Trophoblast cell (in vitro differentiated cells and primary cell): ENCODE measurements around the gene OR6C68.
"Not testable (repeated sequence)": the region's sequence is repeated elsewhere in the genome, so short reads cannot be mapped to it uniquely, and the experiment has no call there.

Experiments used
- DNase-seq, 2 donors: peaks; one replicate each; pipeline ENCODE4 v3.0.0-alpha.2; 2016
- H2AFZ ChIP-seq: 2 replicates; pipeline ENCODE4 v1.6.1; 2013; ENCODE audit warnings: low read length, moderate library complexity, mild to moderate bottlenecking; ENCODE audit not compliant: insufficient read depth, poor library complexity
- H2AK5ac ChIP-seq: 2 replicates; pipeline ENCODE4 v1.6.1; 2013; ENCODE audit warnings: mild to moderate bottlenecking, low read length
- H2BK120ac ChIP-seq: 2 replicates; pipeline ENCODE4 v1.6.1; 2013; ENCODE audit warnings: low read length, mild to moderate bottlenecking, moderate library complexity; ENCODE audit not compliant: insufficient read depth, poor library complexity
- H2BK12ac ChIP-seq: 2 replicates; pipeline ENCODE4 v1.6.1; 2013; ENCODE audit warnings: mild to moderate bottlenecking, low read length, moderate library complexity
- H2BK5ac ChIP-seq: 2 replicates; pipeline ENCODE4 v1.6.1; 2013; ENCODE audit warnings: low read length, low read depth, moderate library complexity, mild to moderate bottlenecking; ENCODE audit not compliant: poor library complexity
- H3K14ac ChIP-seq: 2 replicates; pipeline ENCODE4 v1.6.1; 2013; ENCODE audit warnings: mild to moderate bottlenecking, low read length
- H3K18ac ChIP-seq: 2 replicates; pipeline ENCODE4 v1.6.1; 2013; ENCODE audit warnings: mild to moderate bottlenecking, low read length
- H3K23ac ChIP-seq: 2 replicates; pipeline ENCODE4 v1.6.1; 2013; ENCODE audit warnings: low read length
- H3K27ac ChIP-seq: 2 replicates; pipeline ENCODE4 v1.5.1; 2013; ENCODE audit warnings: low read depth, mild to moderate bottlenecking, inconsistent platforms, low read length, moderate library complexity
- H3K27me3 ChIP-seq: 2 replicates; pipeline ENCODE4 v1.6.1; 2013; ENCODE audit warnings: inconsistent platforms, mild to moderate bottlenecking, low read length, moderate library complexity; ENCODE audit not compliant: insufficient read depth
- H3K36me3 ChIP-seq, 2 experiments: 1 replicate in 1 of 2; 2 replicates in 1 of 2; pipeline ENCODE4 v1.6.1; 2013; ENCODE audit warnings: low read length in 2 of 2, mild to moderate bottlenecking in 2 of 2, moderate library complexity in 1 of 2; ENCODE audit not compliant: insufficient read depth in 2 of 2, control insufficient read depth in 1 of 2
- H3K4ac ChIP-seq: 2 replicates; pipeline ENCODE4 v1.6.1; 2013; ENCODE audit warnings: low read depth, mild to moderate bottlenecking, low read length, moderate library complexity
- H3K4me1 ChIP-seq, 2 experiments: 1 replicate in 1 of 2; 2 replicates in 1 of 2; pipeline ENCODE4 v1.6.1; 2013; ENCODE audit warnings: low read length in 2 of 2, mild to moderate bottlenecking in 2 of 2, moderate library complexity in 1 of 2; ENCODE audit not compliant: insufficient read depth in 2 of 2, control insufficient read depth in 1 of 2
- H3K4me2 ChIP-seq: 2 replicates; pipeline ENCODE4 v1.6.1; 2013; ENCODE audit warnings: inconsistent platforms, mild to moderate bottlenecking, low read length, moderate library complexity
- H3K4me3 ChIP-seq: 2 replicates; pipeline ENCODE4 v1.5.1; 2013; ENCODE audit warnings: mild to moderate bottlenecking, low read depth, low read length, inconsistent platforms
- H3K79me1 ChIP-seq: one replicate; pipeline ENCODE4 v1.6.1; 2013; ENCODE audit warnings: low read length
- H3K79me2 ChIP-seq: 2 replicates; pipeline ENCODE4 v1.6.1; 2013; ENCODE audit warnings: low read length, mild to moderate bottlenecking; ENCODE audit not compliant: control insufficient read depth, insufficient read depth, poor library complexity
- H3K9ac ChIP-seq: 2 replicates; pipeline ENCODE4 v1.6.1; 2013; ENCODE audit warnings: mild to moderate bottlenecking, low read length
- H3K9me3 ChIP-seq: 2 replicates; pipeline ENCODE4 v1.6.1; 2013; ENCODE audit warnings: low read depth, mild to moderate bottlenecking, control low read depth, inconsistent platforms, low read length; ENCODE audit not compliant: insufficient read depth
- H4K12ac ChIP-seq: 2 replicates; pipeline ENCODE4 v1.6.1; 2013; ENCODE audit warnings: low read depth, mild to moderate bottlenecking, low read length, moderate library complexity
- H4K8ac ChIP-seq: 2 replicates; pipeline ENCODE4 v1.6.1; 2013; ENCODE audit warnings: low read depth, mild to moderate bottlenecking, low read length, moderate library complexity
- H4K91ac ChIP-seq: one replicate; pipeline ENCODE4 v1.6.1; 2013; ENCODE audit warnings: low read depth, mild to moderate bottlenecking, low read length, moderate library complexity
- WGBS: extraction: QIAGEN DNeasy Blood & Tissue Kit; methylation state at CpG from one replicate; pipeline ENCODE4 v1.1.7; 2013; ENCODE audit warnings: missing lambda C conversion rate; ENCODE audit not compliant: insufficient read length, insufficient coverage; ENCODE audit errors: extremely low coverage; 5-methylcytosine and 5-hydroxymethylcytosine counted together

Gene OR6C68

GRCh38 chr12:55448825-55449224 is 43.4 kb upstream of the OR6C68 start:
- H3K23ac ChIP-seq: no peak overlapping the region
- H4K8ac ChIP-seq: no peak overlapping the region
- no peaks in the 10 kb centered on the region for H3K9me3 ChIP-seq
- H3K27ac ChIP-seq: no peak overlapping the region
- no peak overlapping the region for H2AK5ac ChIP-seq
- no peaks in the 10 kb centered on the region for H3K27me3 ChIP-seq
- no peak overlapping the region for H2AFZ ChIP-seq
- H3K4me2 ChIP-seq: no peak overlapping the region
- no peak for DNase-seq
- H4K12ac ChIP-seq: no peak overlapping the region
- no peak overlapping the region for H3K4me3 ChIP-seq
- no peak overlapping the region for H2BK12ac ChIP-seq
- no peak overlapping the region for H2BK120ac ChIP-seq
- H3K79me2 ChIP-seq: no peaks in the 10 kb centered on the region
- no peaks in the 10 kb centered on the region for H3K36me3 ChIP-seq
- H3K9ac ChIP-seq: no peak overlapping the region
- H3K14ac ChIP-seq: no peak overlapping the region
- no peaks in the 10 kb centered on the region for H3K79me1 ChIP-seq
- H2BK5ac ChIP-seq: no peak overlapping the region
- H3K4ac ChIP-seq: no peak overlapping the region
- no peaks in the 10 kb centered on the region for H3K4me1 ChIP-seq
- no peak overlapping the region for H3K18ac ChIP-seq
- no peak overlapping the region for H4K91ac ChIP-seq

GRCh38 chr12:55464926-55465325 is 27.3 kb upstream of the OR6C68 start:
- not testable (repeated sequence) for DNase-seq, H2BK120ac ChIP-seq, H3K36me3 ChIP-seq, H3K9ac ChIP-seq, H3K4ac ChIP-seq, H3K18ac ChIP-seq, H3K4me1 ChIP-seq, H2AK5ac ChIP-seq, H3K27ac ChIP-seq, H2AFZ ChIP-seq, H3K4me3 ChIP-seq, H2BK12ac ChIP-seq, H4K91ac ChIP-seq, H3K27me3 ChIP-seq, H3K9me3 ChIP-seq, H2BK5ac ChIP-seq, H3K79me1 ChIP-seq, H3K14ac ChIP-seq, H3K4me2 ChIP-seq, H4K8ac ChIP-seq, H3K79me2 ChIP-seq, H3K23ac ChIP-seq, H4K12ac ChIP-seq
- no CpG with 5 or more reads among the region's 1 CpG for WGBS

- no peak for DNase-seq
- no peak overlapping the region for H3K23ac ChIP-seq
- H3K4me2 ChIP-seq: no peak overlapping the region
- H4K12ac ChIP-seq: no peak overlapping the region
- no CpG with 5 or more reads among the region's 2 CpGs for WGBS
- no peak overlapping the region for H2AFZ ChIP-seq
- H3K4me3 ChIP-seq: no peak overlapping the region
- no peak overlapping the region for H3K14ac ChIP-seq
- no peak overlapping the region for H2BK5ac ChIP-seq
- H3K9me3 ChIP-seq: no peaks in the 10 kb centered on the region
- H3K27me3 ChIP-seq: no peaks in the 10 kb centered on the region
- no peak overlapping the region for H3K9ac ChIP-seq
- H2BK12ac ChIP-seq: no peak overlapping the region
- H3K4ac ChIP-seq: no peak overlapping the region
- H3K18ac ChIP-seq: no peak overlapping the region
- no peak overlapping the region for H2AK5ac ChIP-seq
- H3K79me2 ChIP-seq: no peaks in the 10 kb centered on the region
- no peak overlapping the region for H3K27ac ChIP-seq
- no peak overlapping the region for H4K91ac ChIP-seq
- no peak overlapping the region for H2BK120ac ChIP-seq
- H3K4me1 ChIP-seq: no peaks in the 10 kb centered on the region
- no peaks in the 10 kb centered on the region for H3K36me3 ChIP-seq
- no peak overlapping the region for H4K8ac ChIP-seq
- no peaks in the 10 kb centered on the region for H3K79me1 ChIP-seq
Observed at GRCh38 chr12:55467836-55468235, 24.3 kb upstream of the OR6C68 start.

GRCh38 chr12:55469291-55469690 is 22.9 kb upstream of the OR6C68 start:
- Histone ChIP-seq H4K8ac (no peak overlapping the region), H3K9me3 (no peaks in the 10 kb centered on the region), H3K4me3 (no peak overlapping the region), H3K79me2 (no peaks in the 10 kb centered on the region), H3K27ac (no peak overlapping the region), H3K23ac (no peak overlapping the region), H3K14ac (no peak overlapping the region), H4K91ac (no peak overlapping the region), H3K4me1 (no peaks in the 10 kb centered on the region), H3K79me1 (no peaks in the 10 kb centered on the region), H2AK5ac (no peak overlapping the region), H3K4me2 (no peak overlapping the region), H3K9ac (no peak overlapping the region), H2BK120ac (no peak overlapping the region), H3K36me3 (no peaks in the 10 kb centered on the region), H2BK12ac (no peak overlapping the region), H3K27me3 (no peaks in the 10 kb centered on the region), H4K12ac (no peak overlapping the region), H3K18ac (no peak overlapping the region), H3K4ac (no peak overlapping the region), H2BK5ac (no peak overlapping the region), H2AFZ (no peak overlapping the region)
- no CpG with 5 or more reads among the region's 2 CpGs for WGBS
- no peak for DNase-seq
